ENCODE results near the gene VWA5B1. TPM values are rescaled to one million over a fixed set of nuclear protein-coding genes. Genes with fewer than 3 reads are reported as not detected.

Gene VWA5B1
- total RNA-seq, 2 donors from 2014 or later: 0.44 TPM; not detected in 1

DNA sequence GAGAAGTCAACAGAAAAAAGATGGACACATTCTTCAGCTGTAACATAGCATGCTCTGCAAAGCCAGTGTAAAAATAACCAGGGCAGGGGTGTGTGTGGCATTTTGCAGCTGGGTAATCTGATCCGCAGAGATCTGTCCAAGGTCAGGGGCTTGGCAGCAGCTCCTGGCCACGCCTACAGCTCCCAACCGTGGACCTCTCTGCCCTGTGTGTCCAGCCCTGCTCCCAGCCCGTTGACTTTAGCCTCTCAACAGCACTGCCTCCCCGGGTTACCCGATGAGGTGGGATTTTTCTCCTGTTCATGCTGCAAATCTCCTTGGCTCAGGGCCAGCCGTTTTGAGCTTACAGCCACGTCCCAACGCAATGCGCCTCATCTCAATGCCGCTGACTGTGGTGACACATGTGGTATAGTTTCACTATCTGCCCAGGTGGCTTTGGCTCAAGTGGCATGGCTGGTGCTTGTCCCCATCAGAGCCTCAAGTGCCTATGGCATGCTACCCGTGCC is 68.1 kb downstream of the VWA5B1 start:
- no peak overlapping the region for H3K27ac ChIP-seq (ENCODE audit: low read depth, low read length)
- Mint-ChIP-seq H3K36me3 (ENCODE audit: low read depth) (no peaks in the 10 kb centered on the region), H3K27ac (no peak overlapping the region), H3K4me1 (no peaks in the 10 kb centered on the region), H3K4me3 (no peak overlapping the region), H3K27me3 (ENCODE audit: insufficient read depth) (peaks cover 78% of the 10 kb centered on the region), H3K9me3 (no peaks in the 10 kb centered on the region)
- 65 to 70% methylated on average over 11 to 12 of the region's 12 CpGs for WGBS, 2 experiments (ENCODE audit: insufficient coverage in 1 of 2, insufficient read length in 1 of 2)
- DNase-seq: no peak
- no peak overlapping the region for H3K9ac ChIP-seq (ENCODE audit: extremely low read depth, low read length, poor library complexity, severe bottlenecking)
- no peak overlapping the region for H3K4me3 ChIP-seq (ENCODE audit: low read length)
- H3K4me1 ChIP-seq (ENCODE audit: control insufficient read depth, insufficient read depth, low read length): no peaks in the 10 kb centered on the region
- H3K36me3 ChIP-seq (ENCODE audit: control insufficient read depth, insufficient read depth, low read length): no peaks in the 10 kb centered on the region
- no peak for TF ChIP-seq CTCF (conservative IDR thresholded peaks at IDR 0.05)
- H3K9me3 ChIP-seq (ENCODE audit: control insufficient read depth, low read length): no peaks in the 10 kb centered on the region
- H3K27me3 ChIP-seq (ENCODE audit: control insufficient read depth, insufficient read depth, low read length, poor library complexity, severe bottlenecking): peaks cover 60% of the 10 kb centered on the region

- Histone ChIP-seq H3K4me3 (ENCODE audit: low read length) (no peak overlapping the region), H3K27ac (ENCODE audit: low read depth, low read length) (no peak overlapping the region), H3K27me3 (ENCODE audit: control insufficient read depth, insufficient read depth, low read length, poor library complexity, severe bottlenecking) (peaks cover 69% of the 10 kb centered on the region), H3K9ac (ENCODE audit: extremely low read depth, low read length, poor library complexity, severe bottlenecking) (no peak overlapping the region), H3K4me1 (ENCODE audit: control insufficient read depth, insufficient read depth, low read length) (no peaks in the 10 kb centered on the region), H3K36me3 (ENCODE audit: control insufficient read depth, insufficient read depth, low read length) (no peaks in the 10 kb centered on the region), H3K9me3 (ENCODE audit: control insufficient read depth, low read length) (no peaks in the 10 kb centered on the region)
- no peaks in the 10 kb centered on the region for H3K36me3 Mint-ChIP-seq (ENCODE audit: low read depth)
- H3K9me3 Mint-ChIP-seq: no peaks in the 10 kb centered on the region
- no peak for TF ChIP-seq CTCF (conservative IDR thresholded peaks at IDR 0.05)
- no peak for DNase-seq
- H3K4me3 Mint-ChIP-seq: no peak overlapping the region
- no peaks in the 10 kb centered on the region for H3K4me1 Mint-ChIP-seq
- H3K27me3 Mint-ChIP-seq (ENCODE audit: insufficient read depth): peaks cover 85% of the 10 kb centered on the region
- H3K27ac Mint-ChIP-seq: no peak overlapping the region
- WGBS, 2 experiments (ENCODE audit: insufficient coverage in 1 of 2, insufficient read length in 1 of 2): 87 to 94% methylated on average over 12 to 15 of the region's 15 CpGs
Observed at GRCh38 chr1:20359451-20360330, 69.0 kb downstream of the VWA5B1 start.

GRCh38 chr1:20361401-20361800 is 70.7 kb downstream of the VWA5B1 start:
- Histone ChIP-seq H3K27ac (ENCODE audit: low read depth, low read length) (no peak overlapping the region), H3K4me1 (ENCODE audit: control insufficient read depth, insufficient read depth, low read length) (no peaks in the 10 kb centered on the region), H3K36me3 (ENCODE audit: control insufficient read depth, insufficient read depth, low read length) (no peaks in the 10 kb centered on the region), H3K27me3 (ENCODE audit: control insufficient read depth, insufficient read depth, low read length, poor library complexity, severe bottlenecking) (peaks cover 86% of the 10 kb centered on the region), H3K9me3 (ENCODE audit: control insufficient read depth, low read length) (no peaks in the 10 kb centered on the region), H3K9ac (ENCODE audit: extremely low read depth, low read length, poor library complexity, severe bottlenecking) (no peak overlapping the region), H3K4me3 (ENCODE audit: low read length) (no peak overlapping the region)
- TF ChIP-seq CTCF (conservative IDR thresholded peaks at IDR 0.05): no peak
- no peaks in the 10 kb centered on the region for H3K4me1 Mint-ChIP-seq
- 91% methylated on average over 7 of the region's 7 CpGs; no CpG with 5 or more reads in 1 of the 2 experiments for WGBS, 2 experiments (ENCODE audit: insufficient coverage in 1 of 2, insufficient read length in 1 of 2)
- peaks cover 89% of the 10 kb centered on the region for H3K27me3 Mint-ChIP-seq (ENCODE audit: insufficient read depth)
- H3K4me3 Mint-ChIP-seq: no peak overlapping the region
- DNase-seq: no peak
- no peaks in the 10 kb centered on the region for H3K36me3 Mint-ChIP-seq (ENCODE audit: low read depth)
- no peaks in the 10 kb centered on the region for H3K9me3 Mint-ChIP-seq
- H3K27ac Mint-ChIP-seq: no peak overlapping the region
